Measurements from ENCODE around the gene LRRC7.

GRCh38 chr1:69940231-69940630 lies 372.5 kb downstream of the LRRC7 start:
- TF ChIP-seq, protein P1, sequence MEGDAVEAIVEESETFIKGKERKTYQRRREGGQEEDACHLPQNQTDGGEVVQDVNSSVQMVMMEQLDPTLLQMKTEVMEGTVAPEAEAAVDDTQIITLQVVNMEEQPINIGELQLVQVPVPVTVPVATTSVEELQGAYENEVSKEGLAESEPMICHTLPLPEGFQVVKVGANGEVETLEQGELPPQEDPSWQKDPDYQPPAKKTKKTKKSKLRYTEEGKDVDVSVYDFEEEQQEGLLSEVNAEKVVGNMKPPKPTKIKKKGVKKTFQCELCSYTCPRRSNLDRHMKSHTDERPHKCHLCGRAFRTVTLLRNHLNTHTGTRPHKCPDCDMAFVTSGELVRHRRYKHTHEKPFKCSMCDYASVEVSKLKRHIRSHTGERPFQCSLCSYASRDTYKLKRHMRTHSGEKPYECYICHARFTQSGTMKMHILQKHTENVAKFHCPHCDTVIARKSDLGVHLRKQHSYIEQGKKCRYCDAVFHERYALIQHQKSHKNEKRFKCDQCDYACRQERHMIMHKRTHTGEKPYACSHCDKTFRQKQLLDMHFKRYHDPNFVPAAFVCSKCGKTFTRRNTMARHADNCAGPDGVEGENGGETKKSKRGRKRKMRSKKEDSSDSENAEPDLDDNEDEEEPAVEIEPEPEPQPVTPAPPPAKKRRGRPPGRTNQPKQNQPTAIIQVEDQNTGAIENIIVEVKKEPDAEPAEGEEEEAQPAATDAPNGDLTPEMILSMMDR (conservative IDR thresholded peaks at IDR 0.05; ENCODE audit: low read length) = no peak
- TF ChIP-seq EZH2phosphoT487 (IDR thresholded peaks at IDR 0.05; ENCODE audit: borderline replicate concordance) = no peak
